GM23338 (cell line): ENCODE data around the gene GPR37. TPM values are rescaled to one million over a fixed set of nuclear protein-coding genes. Genes with fewer than 3 reads are reported as not detected.

Source experiments
- ATAC-seq: fragments of 200-7000 bp; cut with Tn5 transposase; 3 replicates; pipeline ENCODE4 v1.9.1; 2020
- DNase-seq: peaks from one replicate; pipeline ENCODE4 v3.0.0-alpha.2; 2015; ENCODE audit warnings: low spot score
- H2AFZ ChIP-seq: fragments of 200-600 bp; sonication (generic); 2 replicates; pipeline ENCODE4 v1.8.0; 2016; ENCODE audit warnings: antibody characterized with exemption, mild to moderate bottlenecking, moderate library complexity
- H3F3A ChIP-seq: fragments of 200-600 bp; sonication (generic); replicated peaks from 2 replicates; pipeline ENCODE4 v1.8.0; 2017; ENCODE audit warnings: antibody characterized with exemption, mixed run types, low read depth
- H3K27ac ChIP-seq: fragments of 200-600 bp; sonication (generic); 2 replicates; pipeline ENCODE4 v1.6.1; 2016; ENCODE audit warnings: low read depth
- H3K27me3 ChIP-seq: fragments of 200-600 bp; sonication (generic); 2 replicates; pipeline ENCODE4 v1.8.0; 2016; ENCODE audit warnings: mild to moderate bottlenecking, mixed run types, moderate library complexity; ENCODE audit not compliant: insufficient read depth
- H3K36me3 ChIP-seq: fragments of 200-600 bp; sonication (generic); 2 replicates; pipeline ENCODE4 v1.8.0; 2016; ENCODE audit warnings: mild to moderate bottlenecking; ENCODE audit not compliant: insufficient read depth
- H3K4me1 ChIP-seq: fragments of 200-600 bp; sonication (generic); 2 replicates; pipeline ENCODE4 v1.8.0; 2016; ENCODE audit warnings: mild to moderate bottlenecking, moderate library complexity; ENCODE audit not compliant: insufficient read depth
- H3K4me2 ChIP-seq: fragments of 200-600 bp; sonication (generic); 2 replicates; pipeline ENCODE4 v1.7.1; 2017; ENCODE audit warnings: mixed run types
- H3K4me3 ChIP-seq: fragments of 200-600 bp; sonication (generic); 2 replicates; pipeline ENCODE4 v1.6.1; 2016; ENCODE audit warnings: mixed run types
- H3K79me2 ChIP-seq: fragments of 200-600 bp; sonication (generic); replicated peaks from 2 replicates; pipeline ENCODE4 v1.8.0; 2017; ENCODE audit warnings: mild to moderate bottlenecking; ENCODE audit not compliant: insufficient read depth
- H3K9me2 ChIP-seq: fragments of 200-600 bp; sonication (generic); 2 replicates; pipeline ENCODE4 v1.8.0; 2017; ENCODE audit not compliant: insufficient read depth
- H4K20me1 ChIP-seq: fragments of 200-600 bp; sonication (generic); replicated peaks from 2 replicates; pipeline ENCODE4 v1.8.0; 2017; ENCODE audit warnings: mild to moderate bottlenecking; ENCODE audit not compliant: insufficient read depth
- H3K27ac Mint-ChIP-seq: 2 replicates; pipeline ENCODE4 v1.8.0; 2020; ENCODE audit warnings: inconsistent platforms, mild to moderate bottlenecking, moderate library complexity, mixed read lengths
- H3K27me3 Mint-ChIP-seq: 3 replicates; pipeline ENCODE4 v1.8.0; 2022; ENCODE audit warnings: low read depth, mild to moderate bottlenecking, moderate library complexity, mixed read lengths, inconsistent platforms; ENCODE audit not compliant: insufficient read depth, poor library complexity
- H3K36me3 Mint-ChIP-seq: 3 replicates; pipeline ENCODE4 v1.8.0; 2021; ENCODE audit warnings: low read depth, mild to moderate bottlenecking, inconsistent platforms, moderate library complexity, mixed read lengths
- H3K4me1 Mint-ChIP-seq: 3 replicates; pipeline ENCODE4 v1.8.0; 2020; ENCODE audit warnings: mild to moderate bottlenecking, inconsistent platforms, mixed read lengths
- H3K4me3 Mint-ChIP-seq: 3 replicates; pipeline ENCODE4 v1.8.0; 2021; ENCODE audit warnings: moderate library complexity, mild to moderate bottlenecking, inconsistent platforms, mixed read lengths
- H3K9me3 Mint-ChIP-seq: 3 replicates; pipeline ENCODE4 v1.8.0; 2020; ENCODE audit warnings: moderate library complexity, mild to moderate bottlenecking, inconsistent platforms, mixed read lengths
- CTCF ChIP-seq, 2 experiments: fragments of 200-600 bp in 1 of 2; sonication (generic) in 1 of 2; conservative IDR thresholded peaks; 2 replicates each; pipeline versions ENCODE4 v1.5.1 to v1.6.1; 2016 to 2017; ENCODE audit warnings: antibody characterized with exemption in 2 of 2, low read depth in 2 of 2, mild to moderate bottlenecking in 2 of 2, moderate library complexity in 1 of 2
- EZH2 ChIP-seq: fragments of 200-600 bp; sonication (generic); IDR thresholded peaks from one replicate; pipeline ENCODE4 v1.8.0; 2017; ENCODE audit warnings: antibody characterized with exemption, mild to moderate bottlenecking, low read depth; ENCODE audit not compliant: unreplicated experiment
- EZH2phosphoT487 ChIP-seq: fragments of 200-600 bp; sonication (generic); IDR thresholded peaks from one replicate; pipeline ENCODE4 v1.8.1; 2018; ENCODE audit warnings: antibody characterized with exemption; ENCODE audit not compliant: unreplicated experiment
- JUNB ChIP-seq: IDR thresholded peaks from one replicate; pipeline ENCODE4 v1.6.1; 2016; ENCODE audit warnings: antibody characterized with exemption; ENCODE audit not compliant: unreplicated experiment
- POLR2AphosphoS5 ChIP-seq: IDR thresholded peaks from 2 replicates; pipeline ENCODE4 v1.6.1; 2016; ENCODE audit warnings: antibody characterized with exemption, low read depth
- ZNF331 ChIP-seq: fragments of 250-450 bp; sonication (Bioruptor Pico); IDR thresholded peaks from 2 replicates; pipeline ENCODE4 v1.5.0; 2020; ENCODE audit warnings: low read depth, mild to moderate bottlenecking, moderate library complexity
- ZNF462 ChIP-seq: fragments of 250-450 bp; sonication (Bioruptor Pico); IDR thresholded peaks from 2 replicates; pipeline ENCODE4 v1.5.0; 2020; ENCODE audit warnings: mild to moderate bottlenecking, moderate library complexity
- polyA plus RNA-seq: library from polyadenylated mRNA; unstranded; fragments of >200 nt; fragmentation: Nextera tagmentation; extraction: Ambion mirVana; gene quantifications from 2 replicates; pipeline ENCODE4 v1.2.1, GENCODE V29; 2016
- total RNA-seq: library from RNA; depleted of rRNA; stranded (reverse); fragments of >200 nt; shearing (Covaris generic); gene quantifications from 2 replicates; pipeline ENCODE4 v1.2.3, GENCODE V29; 2014
- TF ChIP-seq, protein P1 (sequence below): IDR thresholded peaks from 2 replicates; pipeline ENCODE4 v1.6.1; 2016; ENCODE audit warnings: antibody characterized with exemption

The GPR37 gene
- total and polyA plus RNA-seq, 2 experiments from 2014 or later = 3.9 to 8.5 TPM

- H3K9me3 Mint-ChIP-seq = no peaks in the 10 kb centered on the region
Measured at GRCh38 chr7:124698964-124699363, 66.6 kb downstream of the GPR37 start.

More at GRCh38 chr7:124698964-124699363, 66.6 kb downstream of the GPR37 start:
- Histone ChIP-seq H4K20me1 (no peaks in the 10 kb centered on the region), H2AFZ (no peak overlapping the region), H3K4me2 (no peak overlapping the region), H3K27me3 (no peaks in the 10 kb centered on the region), H3K27ac (no peak overlapping the region), H3K79me2 (no peaks in the 10 kb centered on the region), H3F3A (no peaks in the 10 kb centered on the region), H3K4me3 (no peak overlapping the region), H3K9me2 (no peaks in the 10 kb centered on the region), H3K36me3 (no peaks in the 10 kb centered on the region), H3K4me1 (no peaks in the 10 kb centered on the region)
- Mint-ChIP-seq H3K27ac (no peak overlapping the region), H3K4me3 (no peak overlapping the region), H3K27me3 (no peaks in the 10 kb centered on the region), H3K36me3 (no peaks in the 10 kb centered on the region), H3K4me1 (no peaks in the 10 kb centered on the region)
- ATAC-seq = no peak
- no peak for DNase-seq
- TF ChIP-seq EZH2phosphoT487 (no peak), EZH2 (no peak), JUNB (no peak), ZNF462 (CRISPR knock-in tag) (no peak), ZNF331 (CRISPR knock-in tag) (no peak), POLR2AphosphoS5 (no peak), CTCF (conservative IDR thresholded peaks at IDR 0.05; ENCODE audit: low read depth in 2 of 2) (no peak)
- TF ChIP-seq, protein P1, sequence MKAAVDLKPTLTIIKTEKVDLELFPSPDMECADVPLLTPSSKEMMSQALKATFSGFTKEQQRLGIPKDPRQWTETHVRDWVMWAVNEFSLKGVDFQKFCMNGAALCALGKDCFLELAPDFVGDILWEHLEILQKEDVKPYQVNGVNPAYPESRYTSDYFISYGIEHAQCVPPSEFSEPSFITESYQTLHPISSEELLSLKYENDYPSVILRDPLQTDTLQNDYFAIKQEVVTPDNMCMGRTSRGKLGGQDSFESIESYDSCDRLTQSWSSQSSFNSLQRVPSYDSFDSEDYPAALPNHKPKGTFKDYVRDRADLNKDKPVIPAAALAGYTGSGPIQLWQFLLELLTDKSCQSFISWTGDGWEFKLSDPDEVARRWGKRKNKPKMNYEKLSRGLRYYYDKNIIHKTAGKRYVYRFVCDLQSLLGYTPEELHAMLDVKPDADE = no peak
